HG03575 (cell line): Measurements from ENCODE around the gene MTRR.
"Not testable (repeated sequence)": the region's sequence is repeated elsewhere in the genome, so short reads cannot be mapped to it uniquely, and the experiment has no call there.

Source experiments
- ATAC-seq: cut with Tn5 transposase; IDR thresholded peaks from one replicate; pipeline ENCODE4 v1.9.1; 2021; ENCODE audit not compliant: unreplicated experiment, insufficient number of reproducible peaks, low FRiP score; ENCODE audit errors: extremely low read depth

MTRR gene

GRCh38 chr5:7884491-7885267 lies 15.7 kb downstream of the MTRR start:
- no peak for ATAC-seq

- ATAC-seq: peak; percentile 69
Observed at GRCh38 chr5:7886849-7887475, 18.0 kb downstream of the MTRR start.

GRCh38 chr5:7888901-7889300 lies 20.0 kb downstream of the MTRR start:
- ATAC-seq: no peak

- ATAC-seq: no peak
Observed at GRCh38 chr5:7894439-7894838, 25.5 kb downstream of the MTRR start.

GRCh38 chr5:7894860-7895259 lies 25.9 kb downstream of the MTRR start:
- peak; percentile 91 for ATAC-seq

GRCh38 chr5:7897014-7897600 lies 28.2 kb downstream of the MTRR start:
- ATAC-seq: no peak

- ATAC-seq: no peak
Observed at GRCh38 chr5:7902201-7902600, 33.3 kb downstream of the MTRR start.

- ATAC-seq: no peak
Observed at GRCh38 chr5:7902666-7903625, 34.0 kb downstream of the MTRR start.

- no peak for ATAC-seq
Observed at GRCh38 chr5:7904170-7904569, 35.2 kb downstream of the MTRR start.

- ATAC-seq: no peak
Observed at GRCh38 chr5:7907612-7908011, 38.7 kb downstream of the MTRR start.

GRCh38 chr5:7908317-7908716 lies 39.4 kb downstream of the MTRR start:
- ATAC-seq: no peak

- no peak for ATAC-seq
Observed at GRCh38 chr5:7910738-7911428, 41.9 kb downstream of the MTRR start.

GRCh38 chr5:7911429-7911771 lies 42.5 kb downstream of the MTRR start:
- ATAC-seq: not testable (repeated sequence)

GRCh38 chr5:7916171-7916804 lies 47.3 kb downstream of the MTRR start:
- ATAC-seq: no peak

- ATAC-seq: no peak
Observed at GRCh38 chr5:7917130-7918123, 48.5 kb downstream of the MTRR start.

GRCh38 chr5:7925961-7926695 lies 57.2 kb downstream of the MTRR start:
- ATAC-seq: no peak

- ATAC-seq: no peak
Observed at GRCh38 chr5:7926720-7927119, 57.8 kb downstream of the MTRR start.
